Hair follicular keratinocyte (primary cell): ENCODE measurements around the gene JKAMP. TPM values are rescaled to one million over a fixed set of nuclear protein-coding genes. Genes with fewer than 3 reads are reported as not detected.

ENCODE experiments used
- total RNA-seq: library from RNA; depleted of rRNA; stranded (reverse); fragments of >200 nt; gene quantifications from 2 replicates; pipeline ENCODE4 v1.2.3, GENCODE V29; 2015

JKAMP gene, protein sequence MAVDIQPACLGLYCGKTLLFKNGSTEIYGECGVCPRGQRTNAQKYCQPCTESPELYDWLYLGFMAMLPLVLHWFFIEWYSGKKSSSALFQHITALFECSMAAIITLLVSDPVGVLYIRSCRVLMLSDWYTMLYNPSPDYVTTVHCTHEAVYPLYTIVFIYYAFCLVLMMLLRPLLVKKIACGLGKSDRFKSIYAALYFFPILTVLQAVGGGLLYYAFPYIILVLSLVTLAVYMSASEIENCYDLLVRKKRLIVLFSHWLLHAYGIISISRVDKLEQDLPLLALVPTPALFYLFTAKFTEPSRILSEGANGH
- 41.7 and 49.9 TPM in 2 replicates for total RNA-seq

DNA sequence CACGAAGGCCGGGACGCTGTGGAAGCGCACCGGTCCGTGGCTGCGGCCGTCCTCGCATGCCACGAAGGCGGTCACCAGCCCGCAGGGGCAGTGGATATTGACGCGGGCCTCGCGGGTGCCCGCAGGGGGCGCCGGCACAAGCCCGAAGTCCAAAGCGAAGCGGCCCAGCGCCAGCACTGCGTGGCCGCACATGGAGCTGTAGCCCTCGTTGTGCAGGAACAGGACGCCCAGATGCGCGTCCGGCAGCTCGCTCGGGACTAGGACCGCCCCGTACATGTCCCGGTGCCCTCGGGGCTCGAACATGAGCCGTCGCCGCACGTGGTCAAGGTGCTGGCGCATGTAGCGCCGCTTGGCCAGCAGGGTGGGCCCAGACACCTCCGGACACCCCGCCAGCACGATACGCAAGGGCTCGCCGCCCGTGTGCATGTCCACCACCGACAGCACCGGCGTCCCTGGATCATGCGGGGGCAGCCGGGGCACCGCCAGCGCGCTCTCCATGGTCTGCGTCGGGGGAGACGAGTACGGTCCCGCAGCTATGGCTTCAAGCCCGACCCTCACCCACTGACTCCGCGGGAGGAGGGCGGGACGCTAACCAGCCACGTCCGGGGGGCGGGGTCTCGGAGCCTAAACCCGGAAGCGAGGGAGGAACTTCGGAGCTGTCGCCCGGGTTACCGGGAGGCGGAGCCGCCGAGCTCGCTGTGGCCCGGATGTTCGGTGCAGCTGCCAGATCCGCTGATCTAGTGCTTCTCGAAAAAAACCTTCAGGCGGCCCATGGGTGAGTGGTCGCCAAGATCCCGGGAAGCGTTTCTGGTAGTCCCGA lies at the start of gene JKAMP, which contains the start of gene L3HYPDH:
Gene JKAMP (plus strand): TSS at position 699 of the 820 bp plus-strand sequence. CDS start 73 bp downstream, at position 772.
Gene L3HYPDH (minus strand): TSS at position 590 of the 820 bp plus-strand sequence. CDS start 92 bp downstream, at position 498.

DNA sequence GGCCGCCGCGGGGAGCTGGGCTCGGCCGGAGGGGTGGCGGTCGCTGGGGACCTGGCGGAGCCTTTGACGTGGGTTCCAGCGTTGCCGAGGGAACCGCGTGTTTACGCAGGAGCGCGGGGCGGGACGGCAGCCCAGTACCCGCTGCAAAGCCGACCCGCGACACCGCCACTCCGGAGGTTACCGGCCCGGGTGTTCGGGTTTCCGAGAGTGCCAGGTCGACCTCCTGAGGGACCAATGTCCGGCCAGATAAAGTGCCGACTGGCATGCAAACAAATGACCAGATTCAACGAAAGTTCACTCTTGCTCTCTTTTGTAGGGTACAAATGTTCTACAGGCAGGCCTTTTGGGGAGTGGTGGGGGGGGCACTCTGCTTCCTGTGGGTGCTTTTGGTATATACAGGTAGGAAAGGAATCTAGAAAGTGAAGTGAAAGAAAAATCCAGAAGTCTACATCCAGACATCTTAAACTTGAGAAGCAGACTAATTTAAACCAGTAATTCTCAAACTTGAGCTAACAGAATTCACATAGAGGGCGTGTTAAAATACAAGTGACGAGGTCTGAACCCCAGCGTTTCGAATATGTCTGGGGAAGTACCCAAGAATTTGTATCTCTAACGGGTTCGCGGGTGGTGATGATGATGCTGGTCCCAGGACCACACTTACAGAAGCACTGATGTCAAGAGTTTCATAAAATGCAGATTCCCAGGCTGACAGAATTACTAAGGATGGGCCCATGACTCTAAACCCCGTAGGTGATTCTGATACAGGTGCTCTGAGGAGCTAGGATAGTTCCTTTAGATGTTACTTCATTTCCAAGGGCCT lies 18.8 kb upstream of the JKAMP start, which contains the start of gene GPR135:
Gene GPR135 (minus strand): TSS at position 65 of the 820 bp plus-strand sequence. CDS start 154 bp downstream, outside the sequence.

Other genes starting within 250 kb of the JKAMP start
- 0.15 and 0.23 TPM in 2 replicates for gene GPR135, start 19.1 kb upstream of the JKAMP start, total RNA-seq
- 17.8 and 19.0 TPM in 2 replicates for gene L3HYPDH, start 109 bp upstream of the JKAMP start, total RNA-seq
- not detected in 2 replicates for gene CCDC175, start 92.3 kb downstream of the JKAMP start, total RNA-seq